ENCODE measurements around the gene CELA3B.
"Not testable (repeated sequence)": the region's sequence is repeated elsewhere in the genome, so short reads cannot be mapped to it uniquely, and the experiment has no call there.

The CELA3B gene

DNA sequence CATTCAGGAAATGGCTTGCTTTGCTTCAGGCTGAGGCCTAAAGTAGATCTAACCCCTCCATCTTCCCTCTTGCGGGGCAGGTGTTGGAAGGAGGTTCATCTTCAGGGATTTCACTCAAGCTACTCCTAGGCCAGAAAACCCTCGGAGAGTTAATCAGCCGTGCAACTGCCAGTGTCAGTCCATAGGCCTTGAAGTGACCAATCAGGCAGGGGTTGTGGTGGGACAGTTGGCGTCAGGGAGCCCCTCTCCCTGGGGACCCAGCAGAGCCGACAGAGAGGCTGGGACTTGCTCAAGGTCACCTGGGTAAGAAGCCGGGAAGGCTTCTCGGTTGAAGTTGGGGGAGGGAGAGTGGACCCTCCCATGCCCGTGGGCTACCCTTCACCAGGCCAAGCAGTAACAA lies 2.9 kb upstream of the CELA3B start:
- H3K27ac ChIP-seq (replicated peaks); DNase-seq (ENCODE audit: low read depth in 1 of 2, low spot score in 1 of 2); H3K4me3 ChIP-seq (replicated peaks; ENCODE audit: insufficient read depth, low read length); H3K27me3 ChIP-seq (ENCODE audit: insufficient read depth, poor library complexity, severe bottlenecking): not testable (repeated sequence)

DNA sequence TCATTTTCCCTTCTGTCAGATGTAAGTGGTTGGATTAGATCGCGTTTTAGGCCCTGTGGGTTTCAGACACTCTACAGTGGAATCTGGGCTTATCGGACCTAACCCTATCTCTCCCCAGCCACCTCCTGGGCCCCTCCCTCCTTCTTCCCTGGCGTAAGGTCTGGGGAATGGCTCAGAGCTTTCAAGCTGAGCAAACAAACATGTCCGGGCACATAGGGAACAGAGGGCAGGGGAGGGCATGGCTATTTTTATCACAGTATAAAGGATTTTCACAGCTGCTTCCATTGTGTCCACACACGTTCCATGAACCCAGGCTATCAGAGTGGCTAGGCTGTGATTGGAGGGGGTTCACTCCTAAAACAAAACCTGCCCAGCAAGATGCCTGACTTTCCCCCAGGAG lies 2.1 kb upstream of the CELA3B start:
- not testable (repeated sequence) for H3K4me3 ChIP-seq (replicated peaks; ENCODE audit: insufficient read depth, low read length); H3K27ac ChIP-seq (replicated peaks); DNase-seq (ENCODE audit: low read depth in 1 of 2, low spot score in 1 of 2); H3K27me3 ChIP-seq (ENCODE audit: insufficient read depth, poor library complexity, severe bottlenecking)

DNA sequence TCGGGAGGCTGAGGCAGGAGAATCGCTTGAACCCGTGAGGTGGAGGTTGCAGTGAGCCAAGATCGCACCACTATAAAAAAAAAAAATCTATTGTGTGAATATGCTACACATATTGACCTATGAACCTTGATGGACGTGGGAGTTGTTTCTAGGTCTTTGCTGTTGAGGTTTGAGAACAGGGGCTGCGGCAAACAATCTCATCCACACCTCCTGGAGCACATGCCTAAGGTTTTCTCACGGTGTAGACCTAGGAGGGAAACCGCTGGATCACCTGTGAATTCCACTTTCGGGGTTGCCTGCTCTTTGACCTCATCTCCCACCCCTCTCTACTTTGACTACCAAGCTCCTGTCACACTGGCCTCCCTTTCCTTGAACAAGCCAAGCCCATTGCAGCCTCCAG lies 1.5 kb upstream of the CELA3B start:
- H3K27me3 ChIP-seq (ENCODE audit: insufficient read depth, poor library complexity, severe bottlenecking); H3K27ac ChIP-seq (replicated peaks); H3K4me3 ChIP-seq (replicated peaks; ENCODE audit: insufficient read depth, low read length); DNase-seq (ENCODE audit: low read depth in 1 of 2, low spot score in 1 of 2): not testable (repeated sequence)

GRCh38 chr1:21978209-21978608 lies 1.4 kb downstream of the CELA3B start:
- not testable (repeated sequence) for H3K4me3 ChIP-seq (replicated peaks; ENCODE audit: insufficient read depth, low read length); H3K27me3 ChIP-seq (ENCODE audit: insufficient read depth, poor library complexity, severe bottlenecking); DNase-seq (ENCODE audit: low read depth in 1 of 2, low spot score in 1 of 2); H3K27ac ChIP-seq (replicated peaks)

- not testable (repeated sequence) for H3K27ac ChIP-seq (replicated peaks); H3K4me3 ChIP-seq (replicated peaks; ENCODE audit: insufficient read depth, low read length); H3K27me3 ChIP-seq (ENCODE audit: insufficient read depth, poor library complexity, severe bottlenecking)
- DNase-seq (ENCODE audit: low read depth in 1 of 2, low spot score in 1 of 2), result peak in 1 of 2 experiments; percentile 21
Observed at GRCh38 chr1:21980515-21981220, 3.8 kb downstream of the CELA3B start.

- H3K4me3 ChIP-seq (replicated peaks; ENCODE audit: insufficient read depth, low read length); H3K27me3 ChIP-seq (ENCODE audit: insufficient read depth, poor library complexity, severe bottlenecking); DNase-seq (ENCODE audit: low read depth in 1 of 2, low spot score in 1 of 2); H3K27ac ChIP-seq (replicated peaks): not testable (repeated sequence)
Observed at GRCh38 chr1:21981253-21981652, 4.4 kb downstream of the CELA3B start.

DNA sequence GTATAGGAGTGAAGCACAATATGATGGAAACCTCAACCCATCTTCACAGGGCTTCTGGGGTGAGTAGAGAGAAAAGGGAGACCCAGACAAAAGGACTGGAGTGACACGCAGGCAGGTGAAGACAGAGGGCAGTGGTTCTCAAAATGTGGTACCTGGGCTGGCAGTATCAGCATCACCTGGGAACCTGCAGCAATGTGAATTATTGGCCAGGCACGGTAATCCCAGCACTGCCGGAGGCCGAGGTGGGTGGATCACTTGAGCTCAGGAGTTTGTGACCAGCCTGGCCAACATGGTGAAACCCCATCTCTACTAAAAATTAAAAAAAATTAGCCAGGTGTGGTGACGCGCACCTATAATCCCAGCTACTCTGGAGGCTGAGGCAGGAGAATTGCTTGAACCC lies 5.3 kb downstream of the CELA3B start:
- H3K27ac ChIP-seq (replicated peaks); DNase-seq (ENCODE audit: low read depth in 1 of 2, low spot score in 1 of 2); H3K4me3 ChIP-seq (replicated peaks; ENCODE audit: insufficient read depth, low read length); H3K27me3 ChIP-seq (ENCODE audit: insufficient read depth, poor library complexity, severe bottlenecking): not testable (repeated sequence)

DNA sequence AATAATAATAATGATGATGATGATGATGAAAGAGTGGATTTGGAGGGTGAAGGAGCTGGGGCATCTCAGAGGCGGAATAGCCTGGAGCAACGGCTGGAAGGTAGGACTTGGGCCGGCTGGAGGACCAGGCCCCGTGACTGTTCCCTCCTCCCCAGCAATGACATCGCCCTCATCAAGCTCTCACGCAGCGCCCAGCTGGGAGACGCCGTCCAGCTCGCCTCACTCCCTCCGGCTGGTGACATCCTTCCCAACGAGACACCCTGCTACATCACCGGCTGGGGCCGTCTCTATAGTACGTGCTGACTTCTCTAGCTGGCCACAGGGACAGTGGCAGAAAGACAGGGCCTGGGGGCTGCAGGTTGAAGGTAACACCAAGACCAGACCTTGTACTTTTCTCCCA lies 6.7 kb downstream of the CELA3B start:
- not testable (repeated sequence) for H3K27me3 ChIP-seq (ENCODE audit: insufficient read depth, poor library complexity, severe bottlenecking); H3K4me3 ChIP-seq (replicated peaks; ENCODE audit: insufficient read depth, low read length); DNase-seq (ENCODE audit: low read depth in 1 of 2, low spot score in 1 of 2); H3K27ac ChIP-seq (replicated peaks)

DNA sequence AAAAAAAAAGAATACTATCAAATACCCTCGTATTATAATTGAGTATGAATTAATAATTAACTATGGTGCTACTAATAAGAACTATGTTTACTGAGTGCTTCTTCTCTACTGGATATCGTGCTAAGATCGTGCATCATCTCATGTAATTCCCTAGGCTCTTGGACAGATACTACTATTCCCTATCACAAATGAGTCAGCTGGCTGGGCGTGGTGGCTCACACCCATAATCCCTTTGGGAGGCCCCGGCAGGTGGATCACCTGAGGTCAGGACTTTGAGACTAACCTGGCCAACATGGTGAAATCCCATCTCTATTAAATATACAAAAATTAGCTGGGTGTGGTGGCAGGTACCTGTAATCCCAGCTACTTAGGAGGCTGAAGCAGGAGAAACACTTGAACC lies 9.1 kb downstream of the CELA3B start:
- not testable (repeated sequence) for H3K27ac ChIP-seq (replicated peaks); H3K27me3 ChIP-seq (ENCODE audit: insufficient read depth, poor library complexity, severe bottlenecking); DNase-seq (ENCODE audit: low read depth in 1 of 2, low spot score in 1 of 2); H3K4me3 ChIP-seq (replicated peaks; ENCODE audit: insufficient read depth, low read length)

- H3K4me3 ChIP-seq (replicated peaks; ENCODE audit: insufficient read depth, low read length); H3K27me3 ChIP-seq (ENCODE audit: insufficient read depth, poor library complexity, severe bottlenecking); DNase-seq (ENCODE audit: low read depth in 1 of 2, low spot score in 1 of 2); H3K27ac ChIP-seq (replicated peaks): not testable (repeated sequence)
Observed at GRCh38 chr1:21986386-21986785, 9.6 kb downstream of the CELA3B start.

DNA sequence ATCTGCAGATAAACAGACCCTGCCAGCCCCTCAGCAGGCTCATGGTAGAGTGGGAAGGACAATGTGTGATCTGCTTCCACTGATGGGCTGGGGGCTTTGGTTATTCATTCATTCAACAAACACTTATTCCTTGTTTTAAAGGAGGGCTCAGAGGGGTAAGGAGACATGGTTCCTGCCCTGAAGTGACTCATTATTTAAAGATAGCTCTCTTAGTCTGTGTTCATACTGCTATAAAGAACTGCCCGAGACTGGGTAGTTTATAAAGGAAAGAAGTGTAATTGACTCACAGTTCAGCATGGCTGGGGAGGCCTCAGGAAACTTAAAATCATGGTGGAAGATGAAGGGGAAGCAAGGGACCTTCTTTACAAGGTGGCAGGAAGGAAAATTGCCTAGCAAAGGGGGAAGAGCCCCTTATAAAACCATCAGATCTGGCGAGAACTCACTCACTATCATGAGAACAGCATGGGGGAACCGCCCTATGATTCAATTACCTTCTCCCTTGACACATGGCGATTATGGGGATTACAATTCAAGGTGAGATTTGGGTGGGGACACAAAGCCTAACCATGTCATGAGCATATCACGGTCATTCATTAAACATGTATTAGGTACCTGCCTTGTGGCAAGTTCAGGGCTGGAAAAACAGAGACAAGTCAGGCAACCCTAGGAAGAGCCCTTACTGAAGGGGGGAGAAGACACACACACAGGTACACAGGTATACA lies 13.0 kb downstream of the CELA3B start:
- not testable (repeated sequence) for H3K27me3 ChIP-seq (ENCODE audit: insufficient read depth, poor library complexity, severe bottlenecking); H3K4me3 ChIP-seq (replicated peaks; ENCODE audit: insufficient read depth, low read length); H3K27ac ChIP-seq (replicated peaks); DNase-seq (ENCODE audit: low read depth in 1 of 2, low spot score in 1 of 2)

GRCh38 chr1:21992186-21992585 lies 15.4 kb downstream of the CELA3B start:
- H3K27ac ChIP-seq (replicated peaks); DNase-seq (ENCODE audit: low read depth in 1 of 2, low spot score in 1 of 2); H3K27me3 ChIP-seq (ENCODE audit: insufficient read depth, poor library complexity, severe bottlenecking); H3K4me3 ChIP-seq (replicated peaks; ENCODE audit: insufficient read depth, low read length): not testable (repeated sequence)

DNA sequence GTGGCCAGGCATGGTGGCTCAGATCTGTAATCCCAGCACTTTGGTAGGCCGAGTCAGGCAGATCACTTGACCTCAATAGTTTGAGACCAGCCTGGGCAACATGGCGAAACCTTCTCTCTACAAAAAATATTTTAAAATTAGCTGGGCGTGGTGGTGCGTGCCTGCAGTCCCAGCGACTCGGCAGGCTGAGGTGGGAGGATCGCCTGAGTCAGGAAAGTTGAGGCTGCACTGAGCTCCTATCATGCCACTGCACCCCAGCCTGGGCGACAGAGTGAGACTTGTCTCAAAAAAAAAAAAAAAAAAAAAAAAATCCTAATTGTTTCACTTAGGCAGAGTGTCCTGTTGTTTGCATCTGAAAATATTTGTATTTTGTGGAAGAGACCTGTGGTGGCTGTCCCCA lies 17.9 kb downstream of the CELA3B start:
- not testable (repeated sequence) for H3K27ac ChIP-seq (replicated peaks); H3K27me3 ChIP-seq (ENCODE audit: insufficient read depth, poor library complexity, severe bottlenecking); DNase-seq (ENCODE audit: low read depth in 1 of 2, low spot score in 1 of 2); H3K4me3 ChIP-seq (replicated peaks; ENCODE audit: insufficient read depth, low read length)

DNA sequence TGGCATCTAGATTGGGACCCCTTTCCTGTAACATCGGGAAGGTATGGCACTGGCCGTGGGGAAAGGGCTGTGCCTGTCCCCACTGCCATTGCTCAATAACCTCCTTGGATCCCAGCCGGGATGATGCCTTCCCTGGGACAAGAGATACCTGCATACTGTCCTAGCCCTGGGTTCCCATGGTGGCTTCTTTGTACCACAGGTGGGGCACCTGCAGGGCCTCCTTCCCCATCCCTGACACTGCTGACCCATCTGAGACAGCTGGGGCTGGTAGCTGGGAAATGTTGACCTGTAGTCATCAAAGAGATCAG lies 19.8 kb downstream of the CELA3B start:
- not testable (repeated sequence) for H3K27ac ChIP-seq (replicated peaks); H3K27me3 ChIP-seq (ENCODE audit: insufficient read depth, poor library complexity, severe bottlenecking); H3K4me3 ChIP-seq (replicated peaks; ENCODE audit: insufficient read depth, low read length); DNase-seq (ENCODE audit: low read depth in 1 of 2, low spot score in 1 of 2)

- H3K27ac ChIP-seq (replicated peaks); H3K27me3 ChIP-seq (ENCODE audit: insufficient read depth, poor library complexity, severe bottlenecking); H3K4me3 ChIP-seq (replicated peaks; ENCODE audit: insufficient read depth, low read length); DNase-seq (ENCODE audit: low read depth in 1 of 2, low spot score in 1 of 2): not testable (repeated sequence)
Observed at GRCh38 chr1:21997891-21998623, 21.2 kb downstream of the CELA3B start.
